NCI-H2081 treated with DMSO at 0.1 percent for 48 hours (cell line): ENCODE data around the gene DOCK8.
"Not testable (repeated sequence)": the region's sequence is repeated elsewhere in the genome, so short reads cannot be mapped to it uniquely, and the experiment has no call there.

ENCODE experiments used
- DNase-seq: peaks from one replicate; lab custom pipeline; 2025; lab: John Stamatoyannopoulos, UW

Gene DOCK8

GRCh38 chr9:214648-215493, at the start of gene DOCK8:
TSS of gene DOCK8 (plus strand) at chr9:214865. CDS start at chr9:214977, 112 bp downstream.
- no peak for DNase-seq

- not testable (repeated sequence) for DNase-seq
Measured at GRCh38 chr9:169757-170156, 44.9 kb upstream of the DOCK8 start.

DNA sequence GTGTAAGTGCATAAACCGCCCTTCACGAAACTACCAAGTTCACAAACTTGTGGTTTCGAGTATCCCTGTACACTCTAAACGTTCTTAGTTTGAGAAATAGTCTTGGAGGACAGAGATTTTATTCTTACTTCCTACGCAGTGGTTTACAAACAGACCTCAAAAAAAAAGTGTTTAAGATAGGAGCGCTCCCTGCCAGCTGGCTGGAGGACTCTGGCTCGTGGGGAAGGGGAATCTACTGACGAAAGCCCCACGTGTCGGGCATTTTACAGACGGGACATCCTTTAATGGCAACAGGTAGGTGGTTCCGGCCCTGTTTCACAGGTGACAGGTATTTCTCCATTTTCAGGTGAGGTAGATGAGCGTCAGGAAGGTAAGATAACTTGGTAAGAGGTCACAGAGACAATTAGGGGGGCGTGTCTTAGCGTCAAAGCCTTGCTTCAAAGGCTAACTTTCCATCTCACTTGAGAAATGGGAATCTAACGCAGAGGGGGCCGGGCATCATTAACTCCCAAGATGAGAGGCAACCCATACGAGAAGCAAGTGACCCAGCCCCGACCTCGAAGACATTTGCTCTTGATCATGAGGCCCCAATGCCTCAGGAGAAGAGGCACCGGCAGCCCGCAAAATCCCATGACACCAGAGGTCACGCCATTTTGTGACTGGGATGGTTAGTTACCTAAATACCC, 36.4 kb upstream of the DOCK8 start:
- DNase-seq = not testable (repeated sequence)

DNA sequence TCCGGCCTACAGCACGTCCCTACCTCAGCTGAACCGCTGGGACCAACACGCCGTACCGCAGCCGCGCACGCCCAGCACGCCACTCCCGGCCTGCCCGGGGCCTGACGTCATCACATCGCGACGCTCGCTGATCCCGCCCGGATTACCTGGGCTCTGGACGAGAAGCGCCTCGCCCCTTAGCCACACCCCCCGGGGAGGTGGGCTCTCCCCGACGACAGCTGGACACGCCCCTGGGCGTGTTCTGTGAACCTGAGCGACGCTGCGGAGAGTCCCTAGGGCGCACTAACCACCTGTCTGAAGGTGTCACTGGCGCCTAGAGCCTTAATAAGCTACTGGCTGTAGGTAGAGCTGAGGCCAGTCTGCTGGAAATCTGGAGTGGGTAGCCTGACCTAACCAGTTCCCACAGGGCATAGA, 35.7 kb upstream of the DOCK8 start, which contains the start of gene ZNG1A:
Gene ZNG1A, minus strand, starts transcription at position 87 of the 414 bp plus-strand sequence. CDS start 87 bp downstream, outside the sequence.
- peak; percentile 8 for DNase-seq

- not testable (repeated sequence) for DNase-seq
Measured at GRCh38 chr9:199601-200000, 15.1 kb upstream of the DOCK8 start.

GRCh38 chr9:206481-206880, 8.2 kb upstream of the DOCK8 start:
- no peak for DNase-seq

DNA sequence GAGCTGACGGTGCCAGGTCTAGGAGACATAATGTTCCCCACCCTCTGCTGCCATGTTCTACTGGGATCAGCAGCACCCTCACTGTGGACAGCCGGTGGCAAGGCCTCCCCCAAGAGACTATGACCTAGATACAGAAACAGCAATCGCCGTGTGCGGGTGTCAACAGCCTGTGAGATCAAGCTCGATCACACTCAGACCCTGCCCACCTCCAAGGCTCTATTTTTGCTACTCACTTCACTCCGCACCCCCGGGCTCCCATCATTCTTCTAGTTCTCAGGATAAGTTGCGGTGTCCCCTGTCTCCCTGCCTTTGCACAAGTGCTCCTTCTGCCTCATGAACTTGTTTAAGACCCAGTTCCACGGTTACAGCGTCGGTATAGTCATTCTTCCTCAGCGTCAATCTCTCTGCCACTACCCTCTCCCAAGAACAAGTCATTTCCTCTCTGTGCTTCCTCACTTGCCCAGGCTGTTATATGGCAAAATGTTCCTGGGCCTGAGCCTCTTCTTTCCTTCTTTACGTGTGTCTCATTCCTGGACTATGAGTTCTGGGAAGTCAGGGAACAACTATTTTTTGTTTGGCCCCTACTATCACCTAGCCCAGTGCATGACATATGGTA, 5.4 kb upstream of the DOCK8 start:
- DNase-seq = no peak

DNA sequence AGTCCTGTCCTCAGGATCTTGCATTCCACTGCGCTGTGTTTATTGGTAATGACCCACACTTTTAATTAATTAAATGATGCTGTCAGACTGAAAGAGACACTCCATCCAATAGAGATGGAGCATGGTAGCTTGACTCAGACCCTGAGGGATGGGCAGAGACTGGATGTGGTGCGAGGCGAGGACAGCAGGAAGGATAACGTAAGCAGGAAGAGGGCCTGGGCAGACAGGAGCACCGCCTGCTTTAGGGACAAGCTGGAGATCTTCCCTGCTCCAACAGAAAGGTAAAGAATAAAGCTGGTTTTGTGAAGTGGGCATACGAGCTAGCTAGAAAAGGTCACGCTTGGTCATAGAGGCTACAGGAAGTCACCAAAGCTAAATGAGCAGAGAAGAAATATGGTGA, 3.6 kb upstream of the DOCK8 start:
- DNase-seq = no peak

DNA sequence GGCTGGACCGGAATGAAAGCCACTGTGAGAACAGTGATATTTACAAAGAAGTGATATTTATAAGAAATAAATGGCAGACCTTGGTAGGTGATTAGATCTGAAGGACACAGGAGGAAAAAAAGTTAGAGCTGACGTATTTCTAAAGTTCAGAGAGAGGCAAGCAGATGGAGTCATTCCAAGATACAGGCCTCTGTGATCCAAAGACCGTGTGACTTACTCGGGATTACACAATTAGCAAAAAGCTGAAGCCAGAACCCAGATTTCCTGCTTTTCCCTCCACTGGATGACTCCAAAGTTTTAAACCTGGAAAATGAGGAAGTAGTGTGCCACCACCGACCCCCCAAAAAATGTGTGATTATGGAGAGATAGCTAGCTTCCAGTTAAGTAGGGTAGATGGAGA, 3.1 kb upstream of the DOCK8 start:
- DNase-seq = no peak

DNA sequence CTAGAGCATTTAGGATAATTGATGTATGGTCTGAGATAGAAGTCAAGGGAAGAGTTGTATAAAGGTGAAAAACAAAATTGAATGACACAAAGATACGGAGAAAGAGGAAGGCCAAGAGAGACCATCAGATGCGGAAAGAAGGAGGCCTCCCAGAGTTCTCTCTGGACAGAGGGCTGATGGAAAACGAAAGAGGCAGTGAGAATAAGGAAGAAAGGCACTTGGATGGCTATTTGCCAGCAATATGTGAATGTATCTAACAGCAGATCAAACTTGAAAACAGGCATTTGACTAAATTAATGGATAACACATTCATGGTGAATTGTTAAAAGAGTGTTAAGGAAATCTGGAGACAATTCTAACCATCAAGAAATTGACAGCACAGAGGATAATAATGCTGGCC, 2.4 kb upstream of the DOCK8 start:
- DNase-seq = no peak

- not testable (repeated sequence) for DNase-seq
Measured at GRCh38 chr9:213901-214300, 764 bp upstream of the DOCK8 start.

DNA sequence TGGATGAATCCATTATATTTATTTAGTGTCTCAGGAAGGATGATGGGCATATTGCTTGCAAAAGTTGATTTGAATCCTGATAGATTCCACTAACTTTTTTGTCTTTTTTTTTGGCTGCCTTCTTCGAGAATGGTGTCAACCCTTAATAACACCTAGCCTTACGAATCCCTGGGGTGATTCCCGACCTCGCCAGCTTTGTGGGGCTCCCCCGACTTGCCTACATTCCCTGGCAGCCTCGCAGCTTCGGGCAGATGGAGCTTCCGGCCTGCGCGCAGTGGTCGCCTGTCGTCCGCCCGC, 366 bp upstream of the DOCK8 start:
- no peak for DNase-seq

GRCh38 chr9:215631-216155, 1.0 kb downstream of the DOCK8 start:
- DNase-seq = no peak

DNA sequence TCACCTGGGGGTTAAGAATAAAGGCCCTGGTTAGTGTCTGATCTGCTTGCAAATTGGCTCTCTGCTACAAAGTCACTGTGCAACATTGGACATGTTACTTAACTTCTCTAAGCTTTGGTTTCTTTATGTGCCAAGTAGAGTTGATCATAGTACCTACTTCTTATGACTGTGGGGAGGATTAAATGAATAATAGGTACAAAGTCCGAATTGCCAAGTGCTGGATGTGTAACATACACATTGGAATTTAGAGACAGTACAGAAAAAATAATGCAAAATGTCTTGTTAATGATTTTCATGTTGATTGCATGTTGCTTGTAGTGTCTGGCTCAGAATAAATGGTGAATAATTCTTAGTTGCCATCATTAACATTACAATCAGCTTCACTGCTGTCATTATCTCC, 2.2 kb downstream of the DOCK8 start:
- no peak for DNase-seq

DNA sequence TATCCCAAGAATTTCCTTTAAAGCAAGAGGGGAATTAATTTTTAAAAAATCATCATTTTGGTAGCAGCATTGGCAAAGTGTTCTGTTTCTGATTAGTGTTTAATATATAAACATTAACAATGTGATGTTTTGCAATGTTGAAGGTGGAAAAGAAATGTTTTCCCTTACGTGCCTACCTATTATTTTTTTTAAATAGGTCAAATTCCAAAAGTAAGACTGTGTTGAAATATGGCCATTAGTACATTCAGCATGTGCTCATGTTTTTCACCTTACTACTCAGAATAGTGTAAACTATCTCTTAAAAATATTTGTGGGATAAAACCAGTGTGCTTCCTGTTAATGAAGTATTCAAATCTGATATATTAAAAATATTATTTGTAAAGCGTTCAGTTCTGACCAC, 3.3 kb downstream of the DOCK8 start:
- no peak for DNase-seq

DNA sequence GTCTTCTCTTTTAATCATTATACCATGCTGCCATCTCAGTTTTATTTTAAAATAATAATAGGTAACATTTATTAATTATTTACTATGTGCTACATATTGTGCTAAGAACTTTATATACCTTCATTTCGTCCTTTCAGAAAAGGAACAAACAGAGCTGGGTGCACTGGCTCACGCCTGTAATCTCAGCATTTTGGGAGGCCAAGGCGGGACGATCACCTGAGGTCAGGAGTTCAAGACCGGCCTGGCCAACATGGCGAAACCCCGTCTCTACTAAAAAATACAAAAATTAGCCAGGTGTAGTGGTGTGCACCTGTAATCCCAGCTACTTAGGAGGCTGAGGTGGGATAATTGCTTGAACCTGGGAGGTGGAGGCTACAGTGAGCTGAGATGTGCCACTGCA, 4.4 kb downstream of the DOCK8 start:
- DNase-seq = not testable (repeated sequence)

- DNase-seq = no peak
Measured at GRCh38 chr9:219670-220365, 5.2 kb downstream of the DOCK8 start.

DNA sequence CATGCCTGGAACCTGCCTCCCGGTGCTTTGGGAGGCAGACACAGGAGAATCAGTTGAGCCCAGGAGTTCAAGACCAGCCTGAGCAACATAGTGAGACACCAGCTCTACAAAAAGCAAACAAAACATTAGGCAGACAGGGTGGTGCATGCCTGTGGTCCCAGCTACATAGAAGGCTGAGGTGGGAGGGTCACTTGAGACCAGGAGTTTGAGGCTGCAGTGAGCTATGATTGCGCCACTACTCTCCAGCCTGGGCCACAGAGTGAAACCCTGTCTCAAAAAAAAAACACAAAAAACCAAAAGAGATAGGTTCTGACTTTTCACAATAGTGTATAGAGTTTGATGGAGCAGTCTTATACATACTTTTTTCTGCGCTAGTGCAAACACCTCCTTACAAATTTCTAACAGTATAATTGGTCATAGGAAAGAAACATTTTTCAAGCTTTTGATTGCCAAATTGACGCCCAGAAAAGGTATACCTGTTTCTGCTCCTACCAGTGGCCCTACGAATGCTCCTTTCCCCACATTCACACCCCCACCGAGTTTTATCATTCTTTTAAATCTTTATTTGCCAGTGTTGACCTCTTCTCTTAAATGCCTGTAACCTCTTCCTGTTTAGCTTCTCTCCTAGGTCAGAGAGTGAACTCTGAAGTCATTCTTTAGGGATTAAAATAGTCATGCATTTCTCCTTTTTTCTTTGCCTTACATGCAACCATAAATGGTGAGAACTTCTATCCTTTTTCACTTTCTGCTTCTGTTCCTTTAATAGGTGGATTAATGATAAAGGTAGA, 7.5 kb downstream of the DOCK8 start:
- DNase-seq = no peak

DNA sequence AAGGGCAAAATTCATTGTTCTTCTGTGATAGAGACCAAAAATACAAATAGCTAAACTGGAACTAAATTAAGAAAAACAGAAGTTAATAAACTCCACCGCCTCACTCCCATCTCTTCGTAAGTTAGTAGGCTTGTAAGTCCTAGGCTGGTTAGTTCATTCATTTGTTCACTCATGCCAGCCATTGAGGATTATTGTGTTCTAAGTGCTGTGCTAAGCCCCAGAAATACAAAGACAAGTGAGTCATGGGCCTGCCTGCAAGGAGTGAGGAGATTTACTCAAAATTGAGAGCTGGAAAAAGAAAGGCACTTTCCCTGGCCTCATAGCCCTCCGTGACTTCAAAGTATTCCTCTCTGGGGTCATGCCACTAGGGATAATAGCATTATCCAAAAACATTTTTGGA, 8.5 kb downstream of the DOCK8 start:
- DNase-seq = no peak

- no peak for DNase-seq
Measured at GRCh38 chr9:224026-224425, 9.4 kb downstream of the DOCK8 start.
